ENCODE results near the gene MMP2. TPM values are rescaled to one million over a fixed set of nuclear protein-coding genes. Genes with fewer than 3 reads are reported as not detected.

MMP2 gene
- total and polyA plus RNA-seq, 2 of the 13 experiments (the other 11 are each of a cell fraction or from before 2014, with no cell fraction given) = 0.31 to 1.3 TPM

DNA sequence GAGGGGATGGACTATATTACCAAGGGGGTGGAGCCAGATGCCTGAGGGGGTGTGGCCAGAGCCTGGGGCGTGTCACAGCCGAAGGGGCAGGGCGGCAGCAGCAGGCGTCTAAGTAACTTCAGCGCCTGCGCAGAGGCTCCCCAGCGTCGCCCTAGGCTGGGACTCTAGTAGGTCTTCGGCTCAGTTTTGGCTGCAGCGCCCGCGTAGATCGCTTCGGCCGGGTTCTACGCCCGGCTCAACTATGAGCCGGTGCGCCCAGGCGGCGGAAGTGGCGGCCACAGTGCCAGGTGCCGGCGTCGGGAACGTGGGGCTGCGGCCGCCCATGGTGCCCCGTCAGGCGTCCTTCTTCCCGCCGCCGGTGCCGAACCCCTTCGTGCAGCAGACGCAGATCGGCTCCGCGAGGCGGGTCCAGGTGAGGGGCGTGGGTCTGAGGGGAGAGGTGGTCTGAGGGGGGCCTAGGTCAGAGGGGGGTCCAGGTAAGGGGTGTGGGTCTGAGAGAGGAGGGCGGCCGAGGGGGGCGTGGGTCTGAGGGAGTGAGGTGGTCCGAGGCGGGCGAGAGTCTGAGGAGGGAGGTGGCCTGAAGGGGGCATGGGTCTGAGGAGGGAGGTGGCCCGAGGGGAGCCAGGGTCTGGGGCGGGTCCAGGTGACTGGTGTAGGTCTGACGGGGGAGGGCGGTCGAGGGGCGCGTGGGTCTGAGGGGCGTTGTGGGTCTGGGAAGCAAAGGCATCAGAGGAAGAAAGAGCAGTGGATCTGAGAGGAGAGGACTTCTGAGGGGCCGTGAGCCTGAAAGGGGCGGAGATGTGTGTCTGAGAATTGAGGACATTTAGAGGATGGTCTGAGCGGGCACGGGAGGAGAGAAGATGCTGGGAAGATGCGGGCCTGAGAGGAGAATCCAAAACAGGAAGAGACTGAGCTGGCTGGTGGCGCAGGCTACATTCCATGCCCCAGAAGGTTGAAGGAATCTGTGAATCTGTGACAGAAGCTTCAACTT is 30.2 kb downstream of the MMP2 start, which contains the start of gene LPCAT2 (continued):
- TF ChIP-seq, protein P1, sequence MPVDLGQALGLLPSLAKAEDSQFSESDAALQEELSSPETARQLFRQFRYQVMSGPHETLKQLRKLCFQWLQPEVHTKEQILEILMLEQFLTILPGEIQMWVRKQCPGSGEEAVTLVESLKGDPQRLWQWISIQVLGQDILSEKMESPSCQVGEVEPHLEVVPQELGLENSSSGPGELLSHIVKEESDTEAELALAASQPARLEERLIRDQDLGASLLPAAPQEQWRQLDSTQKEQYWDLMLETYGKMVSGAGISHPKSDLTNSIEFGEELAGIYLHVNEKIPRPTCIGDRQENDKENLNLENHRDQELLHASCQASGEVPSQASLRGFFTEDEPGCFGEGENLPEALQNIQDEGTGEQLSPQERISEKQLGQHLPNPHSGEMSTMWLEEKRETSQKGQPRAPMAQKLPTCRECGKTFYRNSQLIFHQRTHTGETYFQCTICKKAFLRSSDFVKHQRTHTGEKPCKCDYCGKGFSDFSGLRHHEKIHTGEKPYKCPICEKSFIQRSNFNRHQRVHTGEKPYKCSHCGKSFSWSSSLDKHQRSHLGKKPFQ (CRISPR knock-in tag; IDR thresholded peaks at IDR 0.05; ENCODE audit: insufficient replicate concordance) = no peak
- TF ChIP-seq, protein P2, sequence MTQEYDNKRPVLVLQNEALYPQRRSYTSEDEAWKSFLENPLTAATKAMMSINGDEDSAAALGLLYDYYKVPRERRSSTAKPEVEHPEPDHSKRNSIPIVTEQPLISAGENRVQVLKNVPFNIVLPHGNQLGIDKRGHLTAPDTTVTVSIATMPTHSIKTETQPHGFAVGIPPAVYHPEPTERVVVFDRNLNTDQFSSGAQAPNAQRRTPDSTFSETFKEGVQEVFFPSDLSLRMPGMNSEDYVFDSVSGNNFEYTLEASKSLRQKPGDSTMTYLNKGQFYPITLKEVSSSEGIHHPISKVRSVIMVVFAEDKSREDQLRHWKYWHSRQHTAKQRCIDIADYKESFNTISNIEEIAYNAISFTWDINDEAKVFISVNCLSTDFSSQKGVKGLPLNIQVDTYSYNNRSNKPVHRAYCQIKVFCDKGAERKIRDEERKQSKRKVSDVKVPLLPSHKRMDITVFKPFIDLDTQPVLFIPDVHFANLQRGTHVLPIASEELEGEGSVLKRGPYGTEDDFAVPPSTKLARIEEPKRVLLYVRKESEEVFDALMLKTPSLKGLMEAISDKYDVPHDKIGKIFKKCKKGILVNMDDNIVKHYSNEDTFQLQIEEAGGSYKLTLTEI (CRISPR knock-in tag; conservative IDR thresholded peaks at IDR 0.05) = no peak
- TF ChIP-seq NCOA1 (CRISPR knock-in tag; IDR thresholded peaks at IDR 0.05) (no peak), MIER3 (CRISPR knock-in tag; IDR thresholded peaks at IDR 0.05; ENCODE audit: borderline replicate concordance) (no peak), MTA3 (CRISPR knock-in tag; IDR thresholded peaks at IDR 0.05) (no peak), GLI4 (CRISPR knock-in tag; IDR thresholded peaks at IDR 0.05; ENCODE audit: borderline replicate concordance) (peak; percentile 35; the same call in 1 of the 2 replicates), MTF1 (CRISPR knock-in tag; IDR thresholded peaks at IDR 0.05) (no peak), ZBTB8A (CRISPR knock-in tag; IDR thresholded peaks at IDR 0.05; ENCODE audit: borderline replicate concordance, low read depth) (no peak), PHF8 (CRISPR knock-in tag; IDR thresholded peaks at IDR 0.05) (peak; percentile 75), ZNF264 (CRISPR knock-in tag; IDR thresholded peaks at IDR 0.05) (no peak), MYC (CRISPR knock-in tag; IDR thresholded peaks at IDR 0.05; ENCODE audit: borderline replicate concordance) (0 out of 2 replicates have a peak, but pooled peaks have one; percentile 44), ZBTB7A (CRISPR knock-in tag; IDR thresholded peaks at IDR 0.05) (no peak), SYNCRIP (IDR thresholded peaks at IDR 0.05; ENCODE audit: insufficient read depth, low read depth, low read length) (no peak)
- TF ChIP-seq, protein P3, sequence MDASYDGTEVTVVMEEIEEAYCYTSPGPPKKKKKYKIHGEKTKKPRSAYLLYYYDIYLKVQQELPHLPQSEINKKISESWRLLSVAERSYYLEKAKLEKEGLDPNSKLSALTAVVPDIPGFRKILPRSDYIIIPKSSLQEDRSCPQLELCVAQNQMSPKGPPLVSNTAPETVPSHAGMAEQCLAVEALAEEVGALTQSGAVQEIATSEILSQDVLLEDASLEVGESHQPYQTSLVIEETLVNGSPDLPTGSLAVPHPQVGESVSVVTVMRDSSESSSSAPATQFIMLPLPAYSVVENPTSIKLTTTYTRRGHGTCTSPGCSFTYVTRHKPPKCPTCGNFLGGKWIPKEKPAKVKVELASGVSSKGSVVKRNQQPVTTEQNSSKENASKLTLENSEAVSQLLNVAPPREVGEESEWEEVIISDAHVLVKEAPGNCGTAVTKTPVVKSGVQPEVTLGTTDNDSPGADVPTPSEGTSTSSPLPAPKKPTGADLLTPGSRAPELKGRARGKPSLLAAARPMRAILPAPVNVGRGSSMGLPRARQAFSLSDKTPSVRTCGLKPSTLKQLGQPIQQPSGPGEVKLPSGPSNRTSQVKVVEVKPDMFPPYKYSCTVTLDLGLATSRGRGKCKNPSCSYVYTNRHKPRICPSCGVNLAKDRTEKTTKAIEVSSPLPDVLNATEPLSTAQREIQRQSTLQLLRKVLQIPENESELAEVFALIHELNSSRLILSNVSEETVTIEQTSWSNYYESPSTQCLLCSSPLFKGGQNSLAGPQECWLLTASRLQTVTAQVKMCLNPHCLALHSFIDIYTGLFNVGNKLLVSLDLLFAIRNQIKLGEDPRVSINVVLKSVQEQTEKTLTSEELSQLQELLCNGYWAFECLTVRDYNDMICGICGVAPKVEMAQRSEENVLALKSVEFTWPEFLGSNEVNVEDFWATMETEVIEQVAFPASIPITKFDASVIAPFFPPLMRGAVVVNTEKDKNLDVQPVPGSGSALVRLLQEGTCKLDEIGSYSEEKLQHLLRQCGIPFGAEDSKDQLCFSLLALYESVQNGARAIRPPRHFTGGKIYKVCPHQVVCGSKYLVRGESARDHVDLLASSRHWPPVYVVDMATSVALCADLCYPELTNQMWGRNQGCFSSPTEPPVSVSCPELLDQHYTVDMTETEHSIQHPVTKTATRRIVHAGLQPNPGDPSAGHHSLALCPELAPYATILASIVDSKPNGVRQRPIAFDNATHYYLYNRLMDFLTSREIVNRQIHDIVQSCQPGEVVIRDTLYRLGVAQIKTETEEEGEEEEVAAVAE (CRISPR knock-in tag; IDR thresholded peaks at IDR 0.05; ENCODE audit: borderline replicate concordance) = no peak
- TF ChIP-seq, protein P4, sequence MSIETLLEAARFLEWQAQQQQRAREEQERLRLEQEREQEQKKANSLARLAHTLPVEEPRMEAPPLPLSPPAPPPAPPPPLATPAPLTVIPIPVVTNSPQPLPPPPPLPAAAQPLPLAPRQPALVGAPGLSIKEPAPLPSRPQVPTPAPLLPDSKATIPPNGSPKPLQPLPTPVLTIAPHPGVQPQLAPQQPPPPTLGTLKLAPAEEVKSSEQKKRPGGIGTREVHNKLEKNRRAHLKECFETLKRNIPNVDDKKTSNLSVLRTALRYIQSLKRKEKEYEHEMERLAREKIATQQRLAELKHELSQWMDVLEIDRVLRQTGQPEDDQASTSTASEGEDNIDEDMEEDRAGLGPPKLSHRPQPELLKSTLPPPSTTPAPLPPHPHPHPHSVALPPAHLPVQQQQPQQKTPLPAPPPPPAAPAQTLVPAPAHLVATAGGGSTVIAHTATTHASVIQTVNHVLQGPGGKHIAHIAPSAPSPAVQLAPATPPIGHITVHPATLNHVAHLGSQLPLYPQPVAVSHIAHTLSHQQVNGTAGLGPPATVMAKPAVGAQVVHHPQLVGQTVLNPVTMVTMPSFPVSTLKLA (IDR thresholded peaks at IDR 0.05) = no peak
- TF ChIP-seq, protein P5, sequence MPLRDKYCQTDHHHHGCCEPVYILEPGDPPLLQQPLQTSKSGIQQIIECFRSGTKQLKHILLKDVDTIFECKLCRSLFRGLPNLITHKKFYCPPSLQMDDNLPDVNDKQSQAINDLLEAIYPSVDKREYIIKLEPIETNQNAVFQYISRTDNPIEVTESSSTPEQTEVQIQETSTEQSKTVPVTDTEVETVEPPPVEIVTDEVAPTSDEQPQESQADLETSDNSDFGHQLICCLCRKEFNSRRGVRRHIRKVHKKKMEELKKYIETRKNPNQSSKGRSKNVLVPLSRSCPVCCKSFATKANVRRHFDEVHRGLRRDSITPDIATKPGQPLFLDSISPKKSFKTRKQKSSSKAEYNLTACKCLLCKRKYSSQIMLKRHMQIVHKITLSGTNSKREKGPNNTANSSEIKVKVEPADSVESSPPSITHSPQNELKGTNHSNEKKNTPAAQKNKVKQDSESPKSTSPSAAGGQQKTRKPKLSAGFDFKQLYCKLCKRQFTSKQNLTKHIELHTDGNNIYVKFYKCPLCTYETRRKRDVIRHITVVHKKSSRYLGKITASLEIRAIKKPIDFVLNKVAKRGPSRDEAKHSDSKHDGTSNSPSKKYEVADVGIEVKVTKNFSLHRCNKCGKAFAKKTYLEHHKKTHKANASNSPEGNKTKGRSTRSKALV (CRISPR knock-in tag; IDR thresholded peaks at IDR 0.05) = peak; percentile 60; the same call in 1 of the 2 replicates

All from HepG2 (cell line).